Activated CD8-positive, alpha-beta T cell treated with anti-CD3 and anti-CD28 coated beads, Interleukin-2, amount 10 ng/mL, durations not matched to agents 7 days and 5 days (primary cell): Measurements from ENCODE around the gene NKRF. TPM values are rescaled to one million over a fixed set of nuclear protein-coding genes. Genes with fewer than 3 reads are reported as not detected.
A peak's percentile ranks its signal among the peaks of the same experiment; 100 is the strongest.

Experiments
- ATAC-seq: fragments of 150-1000 bp; cut with Tn5 transposase; one replicate; pipeline ENCODE4 v1.10.0; 2021; ENCODE audit warnings: moderate library complexity
- CTCF ChIA-PET: fragments of 350-600 bp; sonication (Branson Sonifier 250); formaldehyde crosslinking; loops from one replicate; lab custom pipeline; 2021; ENCODE audit warnings: antibody characterized with exemption; lab: Charles Lee
- POLR2A ChIA-PET: fragments of 350-600 bp; sonication (Branson Sonifier 250); formaldehyde crosslinking; loops from one replicate; lab custom pipeline; 2021; ENCODE audit warnings: antibody characterized with exemption; lab: Charles Lee
- DNase-seq: peaks from one replicate; pipeline ENCODE4 v3.0.0-alpha.2; 2020
- H3K27ac Mint-ChIP-seq: one replicate; pipeline ENCODE4 v1.8.0; 2021; ENCODE audit warnings: mild to moderate bottlenecking, mixed read lengths
- H3K27me3 Mint-ChIP-seq: one replicate; pipeline ENCODE4 v1.8.0; 2021; ENCODE audit warnings: low read depth, mixed read lengths
- H3K36me3 Mint-ChIP-seq: one replicate; pipeline ENCODE4 v1.8.0; 2021; ENCODE audit warnings: low read depth, mixed read lengths
- H3K4me1 Mint-ChIP-seq: one replicate; pipeline ENCODE4 v1.8.0; 2021; ENCODE audit warnings: low read depth, mixed read lengths
- H3K4me3 Mint-ChIP-seq: one replicate; pipeline ENCODE4 v1.8.0; 2021; ENCODE audit warnings: mild to moderate bottlenecking, mixed read lengths
- H3K9me3 Mint-ChIP-seq: one replicate; pipeline ENCODE4 v1.8.0; 2022; ENCODE audit warnings: mixed read lengths; ENCODE audit not compliant: insufficient read depth
- total RNA-seq, 2 experiments: library from RNA; stranded (reverse); gene quantifications; one replicate each; pipeline ENCODE4 v1.2.3, GENCODE V29; 2021

The NKRF gene
- 10 to 100 TPM; 16.3 to 18.4 TPM for total RNA-seq

- H3K27ac Mint-ChIP-seq: peak within 1 kb of the TSS; percentile 95
- no peaks in the 10 kb centered on the region for H3K9me3 Mint-ChIP-seq
- peaks cover 28% of the 10 kb centered on the region for H3K4me1 Mint-ChIP-seq
- peak within 1 kb of the TSS; percentile 91 for H3K4me3 Mint-ChIP-seq
- ATAC-seq (peak; percentile 80), DNase-seq (peak; percentile 93)
- POLR2A ChIA-PET: interaction anchor here (0.6 to 1.9 kb wide), 13 partner anchors 10 to 264 kb away, joined by 3 to 16 read pairs (median 5); partner anchors contain the start of genes RPL39, SEPTIN6 and UBE2A
- no peaks in the 10 kb centered on the region for H3K27me3 Mint-ChIP-seq
- CTCF ChIA-PET: interaction anchor here (0.7 to 1.5 kb wide), 3 partner anchors 147 to 185 kb away, joined by 3 to 5 read pairs (median 4); partner anchors contain the start of genes RPL39 and SOWAHD
- H3K36me3 Mint-ChIP-seq: peaks cover 12% of the 10 kb centered on the region
Measured at GRCh38 chrX:119606280-119607017, at the start of gene NKRF. Gene NKRF (minus strand): TSS chrX:119606424.

DNA sequence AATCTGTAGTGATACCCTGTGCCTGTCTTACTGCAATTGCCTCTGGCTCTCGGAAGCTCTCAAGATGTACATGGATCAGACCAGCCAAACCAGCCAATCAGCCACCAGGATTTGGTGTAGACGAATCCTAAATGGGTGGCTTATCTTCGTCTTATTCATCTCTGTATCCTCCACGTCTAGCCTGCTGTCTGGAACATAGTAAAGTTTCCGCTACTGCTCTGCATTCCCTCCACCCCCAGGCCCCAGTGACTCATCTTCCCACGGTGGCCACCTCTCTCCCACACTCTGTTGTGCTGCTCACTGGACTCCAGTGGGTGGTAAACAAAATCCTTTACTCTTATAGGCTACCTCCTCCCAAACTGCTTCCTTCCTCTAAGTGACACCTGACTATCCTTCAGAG is 48.9 kb upstream of the NKRF start:
- H3K27ac Mint-ChIP-seq: peak overlapping the region; percentile 66
- ATAC-seq (peak; percentile 57), DNase-seq (no peak)
- POLR2A ChIA-PET: interaction anchor here (1.3 kb wide), 1 partner anchor 38 kb away, joined by 6 read pairs; the partner anchor contains the start of gene SEPTIN6
- no peaks in the 10 kb centered on the region for H3K27me3 Mint-ChIP-seq
- H3K9me3 Mint-ChIP-seq: no peaks in the 10 kb centered on the region
- no peak overlapping the region for H3K4me3 Mint-ChIP-seq
- peaks cover 60% of the 10 kb centered on the region for H3K36me3 Mint-ChIP-seq
- CTCF ChIA-PET: interaction anchor here (2.4 kb wide), 1 partner anchor 75 kb away, joined by 8 read pairs; no protein-coding TSS in a partner anchor
- peaks cover 25% of the 10 kb centered on the region for H3K4me1 Mint-ChIP-seq

GRCh38 chrX:119654112-119654531 is 47.9 kb upstream of the NKRF start:
- H3K27me3 Mint-ChIP-seq: no peaks in the 10 kb centered on the region
- no peaks in the 10 kb centered on the region for H3K9me3 Mint-ChIP-seq
- no peak overlapping the region for H3K4me3 Mint-ChIP-seq
- peak overlapping the region; percentile 58 for H3K27ac Mint-ChIP-seq
- ChIA-PET CTCF (interaction anchor here (1.0 to 2.4 kb wide), 2 partner anchors 76 to 132 kb away, joined by 3 to 8 read pairs; no protein-coding TSS in a partner anchor), POLR2A (interaction anchor here (1.0 to 1.8 kb wide), 3 partner anchors 9 to 39 kb away, joined by 3 to 5 read pairs (median 5); partner anchors contain the start of gene SEPTIN6)
- H3K4me1 Mint-ChIP-seq: peaks cover 31% of the 10 kb centered on the region
- H3K36me3 Mint-ChIP-seq: peaks cover 56% of the 10 kb centered on the region
- ATAC-seq (no peak), DNase-seq (no peak)

DNA sequence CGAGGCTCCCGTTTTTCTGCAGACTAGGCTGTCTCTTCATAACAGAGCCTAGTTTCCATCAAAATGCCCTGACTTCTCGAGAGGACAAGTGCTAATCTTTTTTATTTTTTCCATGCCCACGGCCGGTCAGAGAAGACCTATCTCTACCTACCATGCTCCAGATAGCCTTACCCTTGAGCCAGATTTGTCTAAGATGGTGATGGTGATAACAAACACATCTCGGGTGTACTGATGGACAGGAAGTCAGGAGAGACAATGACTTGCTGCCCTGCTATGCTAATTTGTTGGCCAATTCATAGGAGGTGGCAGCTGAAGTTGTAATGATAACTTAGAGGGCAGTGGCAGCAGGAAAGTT is 42.2 kb upstream of the NKRF start:
- Mint-ChIP-seq H3K9me3 (no peaks in the 10 kb centered on the region), H3K4me3 (no peak overlapping the region), H3K36me3 (peaks cover 49% of the 10 kb centered on the region), H3K27ac (peak overlapping the region; percentile 84), H3K27me3 (no peaks in the 10 kb centered on the region), H3K4me1 (peaks cover 44% of the 10 kb centered on the region)
- POLR2A ChIA-PET: interaction anchor here (0.8 to 2.9 kb wide), 3 partner anchors 35 to 43 kb away, joined by 5 to 18 read pairs (median 9); no protein-coding TSS in a partner anchor
- ATAC-seq (peak; percentile 17), DNase-seq (no peak)
- CTCF ChIA-PET: interaction anchor here (1.0 to 2.1 kb wide), 3 partner anchors 38 to 160 kb away, joined by 3 to 8 read pairs (median 6); no protein-coding TSS in a partner anchor

DNA sequence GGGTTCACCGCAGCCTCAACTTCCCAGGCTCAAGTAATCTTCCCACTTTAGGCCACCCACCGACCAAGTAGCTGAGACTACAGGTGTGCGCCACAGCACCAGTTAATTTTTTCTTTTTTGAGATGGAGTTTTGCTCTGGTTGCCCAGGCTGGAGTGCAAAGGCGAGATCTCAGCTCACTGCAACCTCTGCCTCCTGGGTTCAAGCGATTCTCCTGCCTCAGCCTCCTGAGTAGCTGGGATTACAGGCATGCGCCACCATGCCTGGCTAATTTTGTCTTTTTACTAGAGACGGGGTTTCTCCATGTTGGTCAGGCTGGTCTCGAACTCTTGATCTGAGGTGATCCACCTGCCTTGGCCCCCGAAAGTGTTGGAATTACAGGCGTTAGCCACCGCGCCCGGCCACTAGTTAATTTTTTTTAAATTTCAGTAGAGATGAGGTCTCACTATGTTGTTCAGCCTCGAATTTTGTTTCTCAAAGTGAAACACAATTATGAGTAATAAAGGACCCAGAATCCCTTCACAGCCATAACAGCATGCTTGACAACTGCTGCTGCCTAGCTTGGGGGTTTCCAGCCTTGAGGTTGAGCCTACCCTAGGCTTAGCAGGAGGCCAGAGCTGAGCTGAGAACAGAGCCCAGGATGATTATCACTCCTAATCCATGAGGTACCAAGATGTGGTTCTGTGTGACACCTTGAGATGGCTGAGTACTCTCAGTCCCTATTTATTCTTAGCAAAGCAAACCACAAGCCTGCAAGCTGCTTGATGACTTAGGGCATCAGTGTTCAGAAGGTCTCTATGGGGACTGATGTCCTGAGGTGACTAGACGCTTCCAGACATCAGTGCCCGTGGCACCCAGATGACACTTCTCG is 41.6 kb upstream of the NKRF start:
- DNase-seq (peak; percentile 50), ATAC-seq (peak; percentile 91)
- Mint-ChIP-seq H3K4me3 (no peak overlapping the region), H3K9me3 (no peaks in the 10 kb centered on the region), H3K4me1 (peaks cover 44% of the 10 kb centered on the region), H3K36me3 (peaks cover 48% of the 10 kb centered on the region), H3K27ac (peak overlapping the region; percentile 84), H3K27me3 (no peaks in the 10 kb centered on the region)
- ChIA-PET CTCF (interaction anchor here (1.0 to 2.1 kb wide), 3 partner anchors 38 to 159 kb away, joined by 3 to 8 read pairs (median 6); no protein-coding TSS in a partner anchor), POLR2A (interaction anchor here (0.8 to 2.9 kb wide), 5 partner anchors 34 to 46 kb away, joined by 3 to 18 read pairs (median 5); partner anchors contain the start of gene SEPTIN6)

DNA sequence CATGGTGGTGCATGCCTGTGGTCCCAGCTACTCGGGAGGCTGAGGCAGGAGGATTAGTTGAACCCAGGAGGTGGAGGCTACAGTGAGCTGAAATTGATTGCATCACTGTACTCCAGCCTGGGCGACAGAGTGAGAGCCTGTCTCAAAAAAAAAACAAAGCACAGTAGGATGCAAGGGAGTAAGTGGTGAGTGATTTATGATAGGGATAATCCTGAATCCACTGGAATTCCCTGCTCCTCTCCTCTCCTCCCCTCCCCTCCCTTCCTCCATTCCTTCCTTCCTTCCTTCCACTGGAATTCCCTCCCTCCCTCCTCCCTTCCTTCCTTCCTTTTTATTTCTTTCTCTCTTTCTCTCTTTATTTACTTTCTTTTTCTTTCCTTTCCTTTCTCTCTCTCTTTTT is 40.9 kb upstream of the NKRF start:
- peak overlapping the region; percentile 84 for H3K27ac Mint-ChIP-seq
- peaks cover 48% of the 10 kb centered on the region for H3K36me3 Mint-ChIP-seq
- H3K4me3 Mint-ChIP-seq: no peak overlapping the region
- ChIA-PET POLR2A (interaction anchor here (1.0 to 2.9 kb wide), 4 partner anchors 32 to 46 kb away, joined by 3 to 18 read pairs (median 3); partner anchors contain the start of gene SEPTIN6), CTCF (interaction anchor here (1.1 to 1.9 kb wide), 2 partner anchors 37 to 82 kb away, joined by 6 to 8 read pairs; no protein-coding TSS in a partner anchor)
- no peaks in the 10 kb centered on the region for H3K9me3 Mint-ChIP-seq
- H3K4me1 Mint-ChIP-seq: peaks cover 44% of the 10 kb centered on the region
- ATAC-seq: no peak
- no peak for DNase-seq
- H3K27me3 Mint-ChIP-seq: no peaks in the 10 kb centered on the region

DNA sequence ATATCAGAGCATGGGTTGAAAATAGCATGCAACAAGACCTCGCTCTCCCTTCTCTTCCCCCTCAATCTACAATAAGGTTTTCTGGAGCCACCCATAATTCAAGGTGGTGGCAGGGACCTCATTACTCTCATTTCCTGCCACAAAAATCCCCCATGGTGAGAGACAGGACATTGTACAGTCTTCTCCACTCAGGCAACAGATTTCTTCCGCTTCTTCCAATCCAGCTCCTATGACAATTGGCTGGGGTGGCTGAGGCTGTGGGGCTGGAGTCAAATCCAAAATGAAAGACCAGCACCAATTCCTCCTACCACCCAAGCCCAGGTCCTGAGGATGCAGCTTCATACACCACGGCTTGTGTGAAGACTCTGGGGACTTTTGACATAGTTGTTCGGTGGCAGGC is 40.3 kb upstream of the NKRF start:
- H3K9me3 Mint-ChIP-seq: no peaks in the 10 kb centered on the region
- ChIA-PET POLR2A (interaction anchor here (1.0 to 2.9 kb wide), 3 partner anchors 32 to 47 kb away, joined by 3 to 18 read pairs (median 3); partner anchors contain the start of gene SEPTIN6), CTCF (interaction anchor here (0.8 to 1.9 kb wide), 3 partner anchors 37 to 108 kb away, joined by 3 to 8 read pairs (median 6); no protein-coding TSS in a partner anchor)
- H3K4me3 Mint-ChIP-seq: no peak overlapping the region
- peaks cover 44% of the 10 kb centered on the region for H3K4me1 Mint-ChIP-seq
- peak overlapping the region; percentile 68 for H3K27ac Mint-ChIP-seq
- H3K36me3 Mint-ChIP-seq: peaks cover 49% of the 10 kb centered on the region
- H3K27me3 Mint-ChIP-seq: no peaks in the 10 kb centered on the region
- ATAC-seq (peak; percentile 32), DNase-seq (no peak)

- Mint-ChIP-seq H3K9me3 (no peaks in the 10 kb centered on the region), H3K27ac (no peak overlapping the region), H3K36me3 (peaks cover 57% of the 10 kb centered on the region), H3K27me3 (no peaks in the 10 kb centered on the region), H3K4me1 (peaks cover 29% of the 10 kb centered on the region), H3K4me3 (no peak overlapping the region)
- ChIA-PET CTCF (no interaction called here), POLR2A (no interaction called here)
- ATAC-seq: no peak
- no peak for DNase-seq
Measured at GRCh38 chrX:119643696-119644095, 37.5 kb upstream of the NKRF start.

- ATAC-seq (no peak), DNase-seq (no peak)
- Mint-ChIP-seq H3K4me1 (peaks cover 3% of the 10 kb centered on the region), H3K9me3 (no peaks in the 10 kb centered on the region), H3K27me3 (no peaks in the 10 kb centered on the region), H3K4me3 (no peak overlapping the region), H3K27ac (no peak overlapping the region), H3K36me3 (peaks cover 60% of the 10 kb centered on the region)
- ChIA-PET POLR2A (no interaction called here), CTCF (no interaction called here)
Measured at GRCh38 chrX:119640731-119641170, 34.5 kb upstream of the NKRF start.

- ChIA-PET CTCF (no interaction called here), POLR2A (no interaction called here)
- Mint-ChIP-seq H3K36me3 (peaks cover 72% of the 10 kb centered on the region), H3K9me3 (no peaks in the 10 kb centered on the region), H3K4me1 (peaks cover 9% of the 10 kb centered on the region), H3K4me3 (no peak overlapping the region), H3K27me3 (no peaks in the 10 kb centered on the region), H3K27ac (no peak overlapping the region)
- no peak for ATAC-seq
- DNase-seq: no peak
Measured at GRCh38 chrX:119638725-119639471, 32.7 kb upstream of the NKRF start.
